ENCODE data around the gene TMEM131.
"Not testable (repeated sequence)": the region's sequence is repeated elsewhere in the genome, so short reads cannot be mapped to it uniquely, and the experiment has no call there.

TMEM131 gene

GRCh38 chr2:97950329-97951154, 45.2 kb downstream of the TMEM131 start:
- no peak for DNase-seq

- DNase-seq, result no peak
Measured at GRCh38 chr2:97948926-97949325, 46.8 kb downstream of the TMEM131 start.

GRCh38 chr2:97945791-97946190, 50.0 kb downstream of the TMEM131 start:
- DNase-seq, result no peak

GRCh38 chr2:97936881-97937280, 58.9 kb downstream of the TMEM131 start:
- no peak for DNase-seq

GRCh38 chr2:97936199-97936598, 59.5 kb downstream of the TMEM131 start:
- DNase-seq, result no peak

- no peak for DNase-seq
Measured at GRCh38 chr2:97935719-97936161, 60.0 kb downstream of the TMEM131 start.

GRCh38 chr2:97932975-97933662, 62.6 kb downstream of the TMEM131 start:
- DNase-seq, result no peak

- DNase-seq, result no peak
Measured at GRCh38 chr2:97931858-97932225, 63.9 kb downstream of the TMEM131 start.

GRCh38 chr2:97931118-97931857, 64.5 kb downstream of the TMEM131 start:
- DNase-seq, result no peak

- no peak for DNase-seq
Measured at GRCh38 chr2:97928591-97928990, 67.2 kb downstream of the TMEM131 start.

GRCh38 chr2:97926946-97927345, 68.8 kb downstream of the TMEM131 start:
- no peak for DNase-seq

- DNase-seq, result no peak
Measured at GRCh38 chr2:97924194-97924593, 71.6 kb downstream of the TMEM131 start.

GRCh38 chr2:97919858-97920257, 75.9 kb downstream of the TMEM131 start:
- no peak for DNase-seq

GRCh38 chr2:97918818-97919217, 76.9 kb downstream of the TMEM131 start:
- DNase-seq, result no peak

GRCh38 chr2:97917668-97918067, 78.1 kb downstream of the TMEM131 start:
- DNase-seq, result not testable (repeated sequence)

- no peak for DNase-seq
Measured at GRCh38 chr2:97914691-97915213, 81.0 kb downstream of the TMEM131 start.

GRCh38 chr2:97913846-97914245, 81.9 kb downstream of the TMEM131 start:
- DNase-seq, result no peak

- DNase-seq, result no peak
Measured at GRCh38 chr2:97911922-97912575, 83.7 kb downstream of the TMEM131 start.

- no peak for DNase-seq
Measured at GRCh38 chr2:97911206-97911921, 84.4 kb downstream of the TMEM131 start.

- no peak for DNase-seq
Measured at GRCh38 chr2:97910403-97911205, 85.1 kb downstream of the TMEM131 start.

GRCh38 chr2:97908208-97908676, 87.5 kb downstream of the TMEM131 start:
- no peak for DNase-seq
